CD8-positive, alpha-beta memory T cell (primary cell): ENCODE data around the gene POLR3A. TPM values are rescaled to one million over a fixed set of nuclear protein-coding genes. Genes with fewer than 3 reads are reported as not detected.
A peak's percentile ranks its signal among the peaks of the same experiment; 100 is the strongest.
"Not testable (repeated sequence)": the region's sequence is repeated elsewhere in the genome, so short reads cannot be mapped to it uniquely, and the experiment has no call there.

Source experiments
- CTCF ChIA-PET: fragments of 350-600 bp; sonication (Branson Sonifier 250); formaldehyde crosslinking; loops from one replicate; lab custom pipeline; 2021; ENCODE audit warnings: antibody characterized with exemption; lab: Charles Lee
- POLR2A ChIA-PET: fragments of 350-600 bp; sonication (Branson Sonifier 250); formaldehyde crosslinking; loops from one replicate; lab custom pipeline; 2021; ENCODE audit warnings: antibody characterized with exemption; lab: Charles Lee
- DNase-seq, 5 donors: peaks; one replicate each; pipeline versions ENCODE4 v3.0.0 to v3.0.0-alpha.2; 2020 to 2022; ENCODE audit warnings: mixed read lengths in 1 of 5
- H3K27ac ChIP-seq: one replicate; pipeline ENCODE4 v1.7.0; 2013; ENCODE audit warnings: low read depth, mild to moderate bottlenecking, low read length, moderate library complexity
- H3K27me3 ChIP-seq: 2 replicates; pipeline ENCODE4 v1.7.0; 2013; ENCODE audit warnings: low read length, mild to moderate bottlenecking; ENCODE audit not compliant: insufficient read depth, poor library complexity, severe bottlenecking
- H3K36me3 ChIP-seq: 2 replicates; pipeline ENCODE4 v1.7.0; 2013; ENCODE audit warnings: mild to moderate bottlenecking, low read length, moderate library complexity; ENCODE audit not compliant: insufficient read depth
- H3K4me1 ChIP-seq: 2 replicates; pipeline ENCODE4 v1.7.0; 2013; ENCODE audit warnings: mild to moderate bottlenecking, low read length, moderate library complexity; ENCODE audit not compliant: insufficient read depth
- H3K4me3 ChIP-seq: 2 replicates; pipeline ENCODE4 v1.7.0; 2013; ENCODE audit warnings: mild to moderate bottlenecking, low read length
- H3K9me3 ChIP-seq: 2 replicates; pipeline ENCODE4 v1.7.0; 2013; ENCODE audit warnings: mild to moderate bottlenecking, low read length
- H3K27ac Mint-ChIP-seq, 8 donors: one replicate each; pipeline ENCODE4 v1.8.0; 2020 to 2021; ENCODE audit warnings: mixed read lengths in 8 of 8, mild to moderate bottlenecking in 6 of 8, inconsistent platforms in 3 of 8, moderate library complexity in 3 of 8
- H3K27me3 Mint-ChIP-seq, 2 donors: one replicate each; pipeline ENCODE4 v1.8.0; 2020 to 2021; ENCODE audit warnings: mixed read lengths in 2 of 2, mild to moderate bottlenecking in 1 of 2, moderate library complexity in 1 of 2
- H3K36me3 Mint-ChIP-seq, 3 donors: one replicate each; pipeline ENCODE4 v1.8.0; 2020 to 2021; ENCODE audit warnings: mixed read lengths in 3 of 3, inconsistent platforms in 1 of 3, mild to moderate bottlenecking in 1 of 3
- H3K4me1 Mint-ChIP-seq, 3 donors: one replicate each; pipeline ENCODE4 v1.8.0; 2020 to 2021; ENCODE audit warnings: mixed read lengths in 3 of 3, inconsistent platforms in 1 of 3, mild to moderate bottlenecking in 1 of 3
- H3K4me3 Mint-ChIP-seq, 7 donors: one replicate each; pipeline ENCODE4 v1.8.0; 2020 to 2021; ENCODE audit warnings: mixed read lengths in 7 of 7, mild to moderate bottlenecking in 6 of 7, moderate library complexity in 4 of 7, inconsistent platforms in 2 of 7
- H3K9me3 Mint-ChIP-seq, 5 donors: one replicate each; pipeline ENCODE4 v1.8.0; 2020 to 2022; ENCODE audit warnings: mixed read lengths in 5 of 5, mild to moderate bottlenecking in 3 of 5, moderate library complexity in 2 of 5, inconsistent platforms in 1 of 5
- polyA plus RNA-seq: library from polyadenylated mRNA; unstranded; fragments of 300-500 nt; fragmentation: Illumina TruSeq; gene quantifications from one replicate; pipeline ENCODE4 v1.2.3, GENCODE V29; 2021
- total RNA-seq, 2 experiments: library from RNA; stranded (reverse); gene quantifications; one replicate each; pipeline ENCODE4 v1.2.3, GENCODE V29; 2021

The POLR3A gene
- total RNA-seq: 10 to 100 TPM; 26.0 to 27.2 TPM
- polyA plus RNA-seq: 10.2 TPM

DNA sequence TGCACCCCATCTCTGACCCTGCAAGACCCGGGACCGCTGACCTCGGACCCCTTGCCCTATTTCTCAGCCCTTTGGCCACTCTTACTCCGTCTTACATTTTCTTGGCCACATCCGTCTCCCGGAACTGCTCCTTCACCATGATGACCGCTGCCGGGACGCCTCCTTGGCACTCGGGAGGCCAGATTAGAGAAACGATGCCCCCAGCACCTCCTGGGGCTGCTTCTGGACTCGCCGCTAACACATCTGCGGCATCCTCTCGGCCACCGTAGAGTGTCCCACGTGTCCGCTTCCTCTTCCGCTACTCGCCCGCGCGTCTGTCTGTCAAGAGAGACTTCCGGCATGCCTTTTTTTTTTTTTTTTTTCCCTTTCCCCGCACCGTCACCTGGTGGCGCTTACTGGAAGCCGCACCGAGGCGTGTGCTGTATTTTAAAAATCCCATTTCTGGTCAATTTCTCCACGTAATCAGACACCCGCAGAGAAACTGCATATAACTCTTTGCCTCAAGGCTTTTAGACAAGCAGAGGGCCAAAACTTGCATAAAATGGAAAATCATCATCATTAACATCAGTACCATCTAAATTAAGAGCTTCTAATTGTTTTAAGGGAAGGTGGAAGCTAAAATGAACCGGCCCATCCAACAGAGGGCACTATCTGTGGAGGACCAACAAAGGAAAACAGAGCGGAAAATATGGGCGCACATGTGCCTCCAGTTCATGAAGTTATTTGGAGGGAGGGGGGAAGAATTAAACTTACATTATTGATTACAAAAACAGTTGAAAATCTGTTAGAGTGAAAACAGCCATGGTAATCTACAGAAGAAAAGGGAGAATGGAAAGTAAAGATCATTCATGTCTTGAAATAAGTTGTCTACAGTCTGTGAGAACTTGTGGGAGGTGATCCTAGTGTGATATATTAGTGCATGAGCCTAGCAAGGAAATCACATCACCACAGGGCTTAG lies at the start of gene POLR3A:
POLR3A (minus strand) TSS at position 247 of the 958 bp plus-strand sequence; CDS start at position 139, 108 bp downstream.
- H3K4me3 Mint-ChIP-seq: peak within 1 kb of the TSS; percentile 94 to 100 (median 99)
- POLR2A ChIA-PET: interaction anchor here (0.7 kb wide), 1 partner anchor 193 kb away, joined by 9 read pairs; no protein-coding TSS in a partner anchor

DNA sequence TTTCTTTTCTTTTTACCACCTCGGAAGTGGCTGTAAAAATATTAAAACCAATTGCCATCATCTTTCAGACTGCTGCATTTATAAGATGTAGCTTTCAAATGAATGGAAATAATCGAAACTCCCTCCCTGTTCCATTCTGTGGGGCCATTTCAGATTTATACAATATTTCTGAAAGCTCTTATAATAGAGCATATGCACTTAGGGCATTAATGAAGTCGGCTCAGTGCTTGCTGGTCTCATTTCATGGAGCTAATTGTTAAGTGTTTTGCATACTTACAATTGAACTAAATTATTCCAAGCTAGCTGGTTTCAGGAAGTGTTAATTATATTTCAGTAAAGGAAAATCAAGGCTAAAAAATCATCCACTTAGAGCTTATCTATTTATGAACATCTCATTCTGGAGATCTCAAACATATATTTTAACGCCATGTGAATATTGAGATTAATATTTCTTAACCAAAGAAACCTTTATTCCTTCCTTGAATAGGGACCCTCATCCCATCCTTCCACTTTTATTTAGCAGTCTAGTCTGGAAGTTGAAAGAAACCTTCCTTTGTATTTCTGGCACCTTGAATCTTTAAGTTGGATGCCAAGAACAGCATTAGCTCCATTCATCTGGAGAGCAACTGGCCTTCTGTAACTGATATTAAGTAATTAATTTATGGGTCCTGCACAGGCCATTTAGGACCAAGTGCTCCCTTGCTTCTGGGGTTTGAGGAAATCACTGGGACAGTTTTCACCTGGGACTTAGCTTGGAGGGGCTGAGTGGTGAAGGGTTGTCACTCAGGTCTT lies 49.4 kb upstream of the POLR3A start:
- Mint-ChIP-seq H3K9me3 (peaks cover 0 to 9% (median 4%) of the 10 kb centered on the region in 5 donors), H3K4me3 (no peak overlapping the region), H3K27ac (no peak overlapping the region), H3K4me1 (no peaks in the 10 kb centered on the region), H3K36me3 (peaks cover 0 to 5% (median 2%) of the 10 kb centered on the region in 3 donors), H3K27me3 (peaks cover 12 to 13% of the 10 kb centered on the region in 2 donors)
- ChIA-PET CTCF (interaction anchor here (2.3 kb wide), 1 partner anchor 31 kb away, joined by 8 read pairs; no protein-coding TSS in a partner anchor), POLR2A (no interaction called here)
- no peaks in the 10 kb centered on the region for H3K4me1 ChIP-seq
- H3K9me3 ChIP-seq: no peaks in the 10 kb centered on the region
- H3K27ac ChIP-seq: no peak overlapping the region
- H3K36me3 ChIP-seq: no peaks in the 10 kb centered on the region
- H3K4me3 ChIP-seq: no peak overlapping the region
- no peaks in the 10 kb centered on the region for H3K27me3 ChIP-seq
- no peak for DNase-seq

More for the DNA sequence above, at the start of gene POLR3A:
- H3K27ac Mint-ChIP-seq: peak within 1 kb of the TSS; percentile 88 to 99 (median 96)
- CTCF ChIA-PET: interaction anchor here (0.7 to 1.0 kb wide), 4 partner anchors 11 to 1166 kb away, joined by 3 to 5 read pairs (median 4); no protein-coding TSS in a partner anchor
- Histone ChIP-seq H3K36me3 (peaks cover 17% of the 10 kb centered on the region), H3K27ac (peak within 1 kb of the TSS; percentile 71), H3K9me3 (no peaks in the 10 kb centered on the region), H3K4me3 (peak within 1 kb of the TSS; percentile 98), H3K27me3 (no peaks in the 10 kb centered on the region), H3K4me1 (peaks cover 21% of the 10 kb centered on the region)
- H3K4me1 Mint-ChIP-seq: peaks cover 32 to 53% (median 47%) of the 10 kb centered on the region in 3 donors
- peak; percentile 85 to 96 (median 91) for DNase-seq
- H3K36me3 Mint-ChIP-seq: peaks cover 10 to 42% (median 12%) of the 10 kb centered on the region in 3 donors
- H3K9me3 Mint-ChIP-seq: no peaks in the 10 kb centered on the region
- peaks cover 0 to 5% of the 10 kb centered on the region in 2 donors for H3K27me3 Mint-ChIP-seq

DNA sequence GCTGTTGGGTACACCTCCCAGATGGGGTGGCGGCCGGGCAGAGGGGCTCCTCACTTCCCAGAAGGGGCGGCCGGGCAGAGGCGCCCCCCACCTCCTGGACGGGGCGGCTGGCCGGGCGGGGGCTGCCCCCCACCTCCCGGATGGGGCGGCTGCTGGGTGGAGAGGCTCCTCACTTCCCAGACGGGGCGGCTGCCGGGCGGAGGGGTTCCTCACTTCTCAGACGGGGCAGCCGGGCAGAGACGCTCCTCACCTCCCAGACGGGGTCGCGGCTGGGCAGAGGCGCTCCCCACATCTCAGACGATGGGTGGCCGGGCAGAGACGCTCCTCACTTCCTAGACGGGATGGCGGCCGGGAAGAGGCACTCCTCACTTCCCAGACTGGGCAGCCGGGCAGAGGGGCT lies 46.5 kb upstream of the POLR3A start:
- H3K9me3 Mint-ChIP-seq, H3K9me3 ChIP-seq, DNase-seq, H3K27ac Mint-ChIP-seq, H3K27me3 Mint-ChIP-seq, H3K36me3 ChIP-seq, H3K4me1 Mint-ChIP-seq, H3K4me3 Mint-ChIP-seq, POLR2A ChIA-PET, H3K27me3 ChIP-seq, H3K4me1 ChIP-seq, CTCF ChIA-PET, H3K36me3 Mint-ChIP-seq, H3K4me3 ChIP-seq, H3K27ac ChIP-seq: not testable (repeated sequence)

DNA sequence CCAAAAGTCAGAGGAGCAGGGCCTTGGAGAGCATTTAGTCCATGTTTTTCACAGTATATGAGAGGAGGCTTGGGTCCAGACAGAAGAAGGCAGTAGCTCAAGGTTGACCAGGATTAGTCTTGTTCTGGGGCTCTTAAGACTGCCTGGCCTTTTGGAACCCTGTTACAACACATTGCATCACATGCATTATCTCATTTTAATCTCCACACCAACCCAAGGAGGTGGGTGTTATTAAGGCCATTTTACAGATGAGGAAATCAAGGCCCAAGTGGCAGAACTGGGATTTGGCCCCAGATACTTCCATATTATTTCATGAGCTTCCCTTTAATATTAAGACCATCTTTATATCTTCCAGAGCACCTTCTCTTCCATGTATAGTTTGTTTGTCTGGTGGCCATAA lies 43.2 kb upstream of the POLR3A start:
- peaks cover 0 to 5% (median 2%) of the 10 kb centered on the region in 3 donors for H3K36me3 Mint-ChIP-seq
- no peak overlapping the region for H3K4me3 Mint-ChIP-seq
- Histone ChIP-seq H3K4me3 (no peak overlapping the region), H3K27ac (no peak overlapping the region), H3K36me3 (no peaks in the 10 kb centered on the region), H3K4me1 (no peaks in the 10 kb centered on the region), H3K27me3 (no peaks in the 10 kb centered on the region), H3K9me3 (no peaks in the 10 kb centered on the region)
- H3K9me3 Mint-ChIP-seq: peaks cover 0 to 9% (median 4%) of the 10 kb centered on the region in 5 donors
- ChIA-PET CTCF (no interaction called here), POLR2A (no interaction called here)
- no peaks in the 10 kb centered on the region for H3K4me1 Mint-ChIP-seq
- no peak for DNase-seq
- no peaks in the 10 kb centered on the region for H3K27me3 Mint-ChIP-seq
- no peak overlapping the region for H3K27ac Mint-ChIP-seq

DNA sequence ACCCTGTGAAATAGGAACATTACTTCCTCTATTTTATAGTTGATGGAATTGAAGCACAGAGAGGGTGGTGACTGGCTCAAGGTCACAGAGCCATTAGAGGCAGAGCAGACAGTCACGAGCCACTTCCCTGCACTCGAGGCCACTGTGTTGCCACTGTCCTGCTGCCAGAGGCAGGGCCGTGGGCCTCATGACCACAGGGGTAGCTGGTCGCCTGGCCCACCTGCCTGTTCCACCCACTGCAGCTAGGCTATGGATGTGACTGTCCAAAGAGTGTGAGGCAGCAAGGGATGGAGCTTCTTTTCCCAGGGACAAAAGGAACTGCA lies 42.5 kb upstream of the POLR3A start:
- Mint-ChIP-seq H3K4me3 (no peak overlapping the region), H3K36me3 (peaks cover 0 to 5% (median 2%) of the 10 kb centered on the region in 3 donors), H3K4me1 (no peaks in the 10 kb centered on the region), H3K9me3 (peaks cover 0 to 6% (median 4%) of the 10 kb centered on the region in 5 donors), H3K27me3 (no peaks in the 10 kb centered on the region), H3K27ac (no peak overlapping the region)
- CTCF ChIA-PET: no interaction called here
- H3K27ac ChIP-seq: no peak overlapping the region
- no peaks in the 10 kb centered on the region for H3K4me1 ChIP-seq
- no peaks in the 10 kb centered on the region for H3K36me3 ChIP-seq
- DNase-seq: no peak
- H3K27me3 ChIP-seq: no peaks in the 10 kb centered on the region
- H3K9me3 ChIP-seq: no peaks in the 10 kb centered on the region
- no peak overlapping the region for H3K4me3 ChIP-seq
- POLR2A ChIA-PET: no interaction called here

DNA sequence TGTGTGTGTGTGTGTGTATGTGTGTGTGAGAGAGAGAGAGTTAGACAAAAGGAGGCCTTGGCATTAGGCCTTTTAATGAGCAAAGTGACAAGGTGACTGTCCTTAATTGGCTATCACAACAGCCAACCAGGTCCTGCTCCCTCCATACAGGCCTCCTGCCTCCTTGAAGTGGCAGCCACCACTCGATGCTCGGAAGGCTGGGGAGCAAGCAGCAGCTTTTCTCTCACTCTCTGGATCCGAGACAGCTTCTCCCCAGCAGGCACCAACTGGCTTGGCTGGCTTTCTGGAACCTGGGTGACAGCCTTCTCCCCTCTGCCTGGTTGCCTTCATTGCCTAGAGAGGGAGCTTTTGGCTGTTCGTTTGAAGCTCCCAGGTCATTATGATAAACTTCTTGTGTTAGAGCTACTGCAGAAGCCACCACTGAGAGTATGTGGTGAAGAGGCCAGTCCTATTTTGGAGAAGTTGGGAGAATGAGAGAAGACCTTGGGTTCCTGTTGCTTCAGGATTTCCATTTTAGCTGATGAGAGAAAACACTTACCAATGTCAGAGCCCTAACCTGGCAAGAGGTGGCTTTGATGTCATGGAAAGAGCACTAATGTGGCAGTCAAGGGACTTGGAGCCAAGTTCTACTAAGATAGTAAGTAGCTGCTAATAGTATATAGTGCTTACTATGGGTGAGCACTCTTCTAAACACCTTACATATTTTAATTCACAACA lies 42.0 kb upstream of the POLR3A start:
- Histone ChIP-seq H3K27ac (no peak overlapping the region), H3K9me3 (no peaks in the 10 kb centered on the region), H3K27me3 (no peaks in the 10 kb centered on the region), H3K4me1 (no peaks in the 10 kb centered on the region), H3K4me3 (no peak overlapping the region), H3K36me3 (no peaks in the 10 kb centered on the region)
- H3K9me3 Mint-ChIP-seq: peaks cover 0 to 6% (median 4%) of the 10 kb centered on the region in 5 donors
- H3K36me3 Mint-ChIP-seq: peaks cover 0 to 5% (median 2%) of the 10 kb centered on the region in 3 donors
- ChIA-PET POLR2A (no interaction called here), CTCF (no interaction called here)
- H3K4me3 Mint-ChIP-seq: no peak overlapping the region
- H3K27ac Mint-ChIP-seq: no peak overlapping the region
- peaks cover 0 to 3% of the 10 kb centered on the region in 2 donors for H3K27me3 Mint-ChIP-seq
- no peak for DNase-seq
- peaks cover 0 to 2% (median 0%) of the 10 kb centered on the region in 3 donors for H3K4me1 Mint-ChIP-seq

DNA sequence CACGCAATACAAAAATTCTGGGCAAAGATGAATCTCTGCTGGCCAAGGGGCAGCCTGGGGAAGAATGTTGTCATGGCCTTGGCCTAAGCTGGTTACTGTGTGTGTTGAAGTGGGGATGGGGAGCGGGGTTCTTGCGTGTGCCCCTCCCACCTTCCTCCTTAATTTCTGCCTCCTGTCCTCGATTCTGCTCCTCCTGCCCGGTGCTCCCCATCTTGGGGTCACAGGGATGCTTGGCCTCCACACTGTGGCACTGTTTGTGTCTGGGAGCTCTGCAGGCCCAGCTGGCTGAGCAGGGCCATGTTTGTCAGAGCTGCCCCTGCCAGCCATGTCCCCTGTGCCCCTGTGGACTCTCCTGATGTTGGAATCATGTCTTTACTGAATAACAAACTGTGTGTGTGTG lies 41.4 kb upstream of the POLR3A start:
- Histone ChIP-seq H3K27me3 (no peaks in the 10 kb centered on the region), H3K4me3 (no peak overlapping the region), H3K36me3 (no peaks in the 10 kb centered on the region), H3K4me1 (no peaks in the 10 kb centered on the region), H3K27ac (no peak overlapping the region), H3K9me3 (no peaks in the 10 kb centered on the region)
- Mint-ChIP-seq H3K9me3 (peaks cover 0 to 6% (median 4%) of the 10 kb centered on the region in 5 donors), H3K27ac (peak overlapping the region in 1 of 8 donors; percentile 89), H3K27me3 (peaks cover 0 to 6% of the 10 kb centered on the region in 2 donors), H3K4me1 (peaks cover 0 to 2% (median 0%) of the 10 kb centered on the region in 3 donors), H3K36me3 (peaks cover 0 to 5% (median 2%) of the 10 kb centered on the region in 3 donors), H3K4me3 (no peak overlapping the region)
- ChIA-PET CTCF (no interaction called here), POLR2A (no interaction called here)
- DNase-seq: no peak
